H9 (cell line): ENCODE results near the gene ENO4. TPM values are rescaled to one million over a fixed set of nuclear protein-coding genes. Genes with fewer than 3 reads are reported as not detected.

Source experiments
- DNase-seq: peaks from one replicate; pipeline ENCODE4 v3.0.0-alpha.2; 2017
- H2AFZ ChIP-seq: one replicate; pipeline ENCODE4 v1.6.1; 2013; ENCODE audit warnings: mild to moderate bottlenecking, low read length, control low read depth, moderate library complexity
- H2AK5ac ChIP-seq: 2 replicates; pipeline ENCODE4 v1.6.1; 2013; ENCODE audit warnings: low read length, control low read depth, mixed read lengths; ENCODE audit not compliant: insufficient read length
- H2BK120ac ChIP-seq: one replicate; pipeline ENCODE4 v1.6.1; 2013; ENCODE audit warnings: low read depth, mild to moderate bottlenecking, low read length, control low read depth, inconsistent platforms; ENCODE audit not compliant: poor library complexity, severe bottlenecking
- H2BK12ac ChIP-seq: 2 replicates; pipeline ENCODE4 v1.6.1; 2013; ENCODE audit warnings: low read length, control low read depth, mixed read lengths, low read depth; ENCODE audit not compliant: insufficient read length
- H2BK15ac ChIP-seq: 2 replicates; pipeline ENCODE4 v1.6.1; 2013; ENCODE audit warnings: low read depth, low read length, control low read depth
- H2BK20ac ChIP-seq: one replicate; pipeline ENCODE4 v1.6.1; 2013; ENCODE audit warnings: low read depth, mild to moderate bottlenecking, low read length, control low read depth, inconsistent platforms; ENCODE audit not compliant: poor library complexity, severe bottlenecking
- H2BK5ac ChIP-seq: 2 replicates; pipeline ENCODE4 v1.6.1; 2013; ENCODE audit warnings: low read length, control low read depth, mixed read lengths; ENCODE audit not compliant: insufficient read length
- H3K14ac ChIP-seq: 2 replicates; pipeline ENCODE4 v1.6.1; 2013; ENCODE audit warnings: low read length, control low read depth; ENCODE audit not compliant: insufficient read depth
- H3K18ac ChIP-seq: 2 replicates; pipeline ENCODE4 v1.6.1; 2013; ENCODE audit warnings: low read depth, mild to moderate bottlenecking, mixed read lengths, low read length, control low read depth; ENCODE audit not compliant: insufficient read length
- H3K23ac ChIP-seq: 2 replicates; pipeline ENCODE4 v1.6.1; 2013; ENCODE audit warnings: low read length, control low read depth, mixed read lengths, low read depth; ENCODE audit not compliant: insufficient read length
- H3K23me2 ChIP-seq: 2 replicates; pipeline ENCODE4 v1.6.1; 2013; ENCODE audit warnings: low read depth, mild to moderate bottlenecking, mixed read lengths, low read length, control low read depth; ENCODE audit not compliant: insufficient read length, poor library complexity, severe bottlenecking
- H3K27ac ChIP-seq: 2 replicates; pipeline ENCODE4 v1.5.1; 2013; ENCODE audit warnings: low read length, control low read depth, mixed read lengths, low read depth; ENCODE audit not compliant: insufficient read length
- H3K27me3 ChIP-seq: 2 replicates; pipeline ENCODE4 v1.6.1; 2013; ENCODE audit warnings: low read length, control low read depth, inconsistent platforms; ENCODE audit not compliant: insufficient read depth
- H3K4ac ChIP-seq: 2 replicates; pipeline ENCODE4 v1.6.1; 2013; ENCODE audit warnings: low read depth, mild to moderate bottlenecking, control low read depth, inconsistent platforms, low read length, moderate library complexity
- H3K4me1 ChIP-seq: 2 replicates; pipeline ENCODE4 v1.6.1; 2013; ENCODE audit warnings: low read length, control low read depth, inconsistent platforms; ENCODE audit not compliant: insufficient read depth
- H3K4me2 ChIP-seq: 2 replicates; pipeline ENCODE4 v1.6.1; 2013; ENCODE audit warnings: low read length, control low read depth, mixed read lengths; ENCODE audit not compliant: insufficient read length, insufficient read depth
- H3K56ac ChIP-seq: 2 replicates; pipeline ENCODE4 v1.6.1; 2013; ENCODE audit warnings: low read depth, mild to moderate bottlenecking, mixed read lengths, low read length, control low read depth; ENCODE audit not compliant: insufficient read length
- H3K79me1 ChIP-seq: 2 replicates; pipeline ENCODE4 v1.6.1; 2013; ENCODE audit warnings: low read depth, mild to moderate bottlenecking, moderate library complexity, low read length, control low read depth, inconsistent platforms; ENCODE audit not compliant: insufficient read depth, poor library complexity, severe bottlenecking
- H3K79me2 ChIP-seq: 2 replicates; pipeline ENCODE4 v1.6.1; 2013; ENCODE audit warnings: low read length, control low read depth, inconsistent platforms; ENCODE audit not compliant: insufficient read depth
- H3K9ac ChIP-seq: 2 replicates; pipeline ENCODE4 v1.6.1; 2013; ENCODE audit warnings: low read length, control low read depth, mixed read lengths; ENCODE audit not compliant: insufficient read length; ENCODE audit errors: extremely low read depth
- H3K9me3 ChIP-seq: one replicate; pipeline ENCODE4 v1.6.1; 2013; ENCODE audit warnings: low read depth, low read length, inconsistent platforms; ENCODE audit not compliant: control insufficient read depth
- H3T11ph ChIP-seq: one replicate; pipeline ENCODE4 v1.6.1; 2013; ENCODE audit warnings: mild to moderate bottlenecking, low read length, control low read depth, inconsistent platforms
- H4K20me1 ChIP-seq: one replicate; pipeline ENCODE4 v1.6.1; 2013; ENCODE audit not compliant: control insufficient read depth, insufficient read length, insufficient read depth
- H4K5ac ChIP-seq: 2 replicates; pipeline ENCODE4 v1.6.1; 2013; ENCODE audit warnings: low read depth, mild to moderate bottlenecking, mixed read lengths, low read length, control low read depth; ENCODE audit not compliant: insufficient read length
- H4K8ac ChIP-seq: replicated peaks from 2 replicates; pipeline ENCODE4 v1.6.1; 2013; ENCODE audit warnings: low read length, control low read depth, mixed read lengths, low read depth; ENCODE audit not compliant: insufficient read length
- H4K91ac ChIP-seq: 2 replicates; pipeline ENCODE4 v1.6.1; 2013; ENCODE audit warnings: low read depth, mild to moderate bottlenecking, moderate library complexity, mixed read lengths, low read length, control low read depth; ENCODE audit not compliant: insufficient read length
- H3K27ac Mint-ChIP-seq, 3 experiments: 2 replicates in 2 of 3; 3 replicates in 1 of 3; pipeline ENCODE4 v1.8.0; 2020 to 2021; ENCODE audit warnings: mixed read lengths in 3 of 3, mild to moderate bottlenecking in 1 of 3, moderate library complexity in 1 of 3
- H3K27me3 Mint-ChIP-seq: 2 replicates; pipeline ENCODE4 v1.8.0; 2021; ENCODE audit warnings: low read depth, mild to moderate bottlenecking, moderate library complexity, mixed read lengths
- H3K36me3 Mint-ChIP-seq, 3 experiments: 2 replicates in 2 of 3; 3 replicates in 1 of 3; pipeline ENCODE4 v1.8.0; 2020 to 2021; ENCODE audit warnings: low read depth in 3 of 3, mixed read lengths in 3 of 3; ENCODE audit not compliant: insufficient read depth in 1 of 3
- H3K4me1 Mint-ChIP-seq, 2 experiments: 2 replicates each; pipeline ENCODE4 v1.8.0; 2020; ENCODE audit warnings: mixed read lengths in 2 of 2
- H3K4me3 Mint-ChIP-seq, 2 experiments: 2 replicates in 1 of 2; 3 replicates in 1 of 2; pipeline ENCODE4 v1.8.0; 2020 to 2021; ENCODE audit warnings: mild to moderate bottlenecking in 2 of 2, mixed read lengths in 2 of 2, moderate library complexity in 1 of 2
- H3K9me3 Mint-ChIP-seq, 2 experiments: 2 replicates in 1 of 2; 3 replicates in 1 of 2; pipeline ENCODE4 v1.8.0; 2020; ENCODE audit warnings: mild to moderate bottlenecking in 2 of 2, mixed read lengths in 2 of 2, moderate library complexity in 1 of 2
- WGBS: extraction: QIAGEN DNeasy Blood & Tissue Kit; methylation state at CpG from one replicate; pipeline ENCODE4 v1.1.7; 2013; ENCODE audit warnings: missing lambda C conversion rate, low lambda C conversion rate, mixed read lengths; ENCODE audit not compliant: insufficient read length; ENCODE audit errors: extremely low coverage; 5-methylcytosine and 5-hydroxymethylcytosine counted together
- total RNA-seq: library from RNA; stranded (reverse); gene quantifications from 2 replicates; pipeline ENCODE4 v1.2.1, GENCODE V29; 2021
- TF ChIP-seq, protein P1 (sequence below): fragments of 200-600 bp; sonication (generic); conservative IDR thresholded peaks from 3 replicates; pipeline ENCODE4 v1.8.0; 2021; ENCODE audit warnings: antibody characterized with exemption, mild to moderate bottlenecking

The ENO4 gene
- total RNA-seq, 1 experiment from 2014 or later: 0.26 TPM

DNA sequence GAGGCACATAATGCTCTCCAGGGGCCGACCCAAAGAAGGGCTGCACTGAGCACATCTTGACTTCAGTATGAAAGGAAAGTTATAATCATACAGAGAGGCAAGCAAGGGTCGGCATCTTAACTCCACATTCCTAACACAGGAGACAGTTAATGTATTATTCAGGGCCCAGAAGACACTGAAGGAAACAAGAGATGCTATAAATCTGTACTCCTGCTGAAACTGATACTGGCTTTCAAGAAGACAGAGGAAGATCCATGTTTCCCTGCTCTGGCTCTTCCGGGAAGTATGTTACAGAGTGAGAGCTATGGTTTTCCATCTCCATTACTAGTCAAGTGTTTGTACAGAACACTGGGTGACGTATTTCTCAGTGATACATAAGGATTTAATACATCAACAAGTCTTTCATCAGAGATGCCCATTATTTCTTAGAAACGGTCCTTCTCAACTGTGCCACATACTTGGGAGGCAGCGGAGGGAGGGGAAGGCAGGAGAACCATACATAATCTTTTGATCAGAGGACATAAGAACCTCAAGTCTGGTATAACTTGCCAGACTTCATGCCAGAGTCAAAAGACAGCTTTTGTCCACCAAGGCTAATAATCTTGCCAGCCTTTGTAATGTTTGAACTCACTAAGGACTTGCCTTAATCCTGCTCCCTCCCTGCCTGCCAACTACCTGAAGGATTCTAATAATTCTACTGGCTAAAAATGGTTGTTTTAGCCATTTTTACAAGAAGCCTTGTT, 58.1 kb downstream of the ENO4 start:
- WGBS: no CpG with 5 or more reads among the region's 6 CpGs

More for the DNA sequence above, 58.1 kb downstream of the ENO4 start:
- Histone ChIP-seq H3K14ac (no peak overlapping the region), H4K91ac (no peak overlapping the region), H4K20me1 (no peaks in the 10 kb centered on the region), H3K18ac (no peak overlapping the region), H3K79me1 (no peaks in the 10 kb centered on the region), H3K4me2 (no peak overlapping the region), H3K9me3 (no peaks in the 10 kb centered on the region), H2AK5ac (no peak overlapping the region), H2BK5ac (no peak overlapping the region), H3K23ac (no peak overlapping the region), H3K56ac (no peak overlapping the region), H3K4me1 (no peaks in the 10 kb centered on the region), H3T11ph (no peak overlapping the region), H3K9ac (no peak overlapping the region), H2BK12ac (no peak overlapping the region), H3K4ac (no peak overlapping the region), H2BK15ac (no peak overlapping the region), H2BK120ac (no peak overlapping the region), H3K27ac (no peak overlapping the region), H4K8ac (no peak overlapping the region), H3K79me2 (no peaks in the 10 kb centered on the region), H2AFZ (no peak overlapping the region), H2BK20ac (no peak overlapping the region), H3K27me3 (no peaks in the 10 kb centered on the region), H3K23me2 (no peaks in the 10 kb centered on the region), H4K5ac (no peak overlapping the region)
- no peak for DNase-seq
- Mint-ChIP-seq H3K36me3 (peaks cover 0 to 7% (median 0%) of the 10 kb centered on the region in 3 experiments; a peak in 2 of 7 replicates), H3K27ac (no peak overlapping the region), H3K4me1 (peaks cover 9 to 11% of the 10 kb centered on the region in 2 experiments), H3K9me3 (no peaks in the 10 kb centered on the region), H3K4me3 (no peak overlapping the region), H3K27me3 (no peaks in the 10 kb centered on the region)
- TF ChIP-seq, protein P1, sequence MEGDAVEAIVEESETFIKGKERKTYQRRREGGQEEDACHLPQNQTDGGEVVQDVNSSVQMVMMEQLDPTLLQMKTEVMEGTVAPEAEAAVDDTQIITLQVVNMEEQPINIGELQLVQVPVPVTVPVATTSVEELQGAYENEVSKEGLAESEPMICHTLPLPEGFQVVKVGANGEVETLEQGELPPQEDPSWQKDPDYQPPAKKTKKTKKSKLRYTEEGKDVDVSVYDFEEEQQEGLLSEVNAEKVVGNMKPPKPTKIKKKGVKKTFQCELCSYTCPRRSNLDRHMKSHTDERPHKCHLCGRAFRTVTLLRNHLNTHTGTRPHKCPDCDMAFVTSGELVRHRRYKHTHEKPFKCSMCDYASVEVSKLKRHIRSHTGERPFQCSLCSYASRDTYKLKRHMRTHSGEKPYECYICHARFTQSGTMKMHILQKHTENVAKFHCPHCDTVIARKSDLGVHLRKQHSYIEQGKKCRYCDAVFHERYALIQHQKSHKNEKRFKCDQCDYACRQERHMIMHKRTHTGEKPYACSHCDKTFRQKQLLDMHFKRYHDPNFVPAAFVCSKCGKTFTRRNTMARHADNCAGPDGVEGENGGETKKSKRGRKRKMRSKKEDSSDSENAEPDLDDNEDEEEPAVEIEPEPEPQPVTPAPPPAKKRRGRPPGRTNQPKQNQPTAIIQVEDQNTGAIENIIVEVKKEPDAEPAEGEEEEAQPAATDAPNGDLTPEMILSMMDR: no peak
